H9 (cell line): ENCODE measurements around the gene EIF1AD. TPM values are rescaled to one million over a fixed set of nuclear protein-coding genes. Genes with fewer than 3 reads are reported as not detected.

ENCODE experiments used
- DNase-seq: peaks from one replicate; pipeline ENCODE4 v3.0.0-alpha.2; 2017
- H2AFZ ChIP-seq: one replicate; pipeline ENCODE4 v1.6.1; 2013; ENCODE audit warnings: mild to moderate bottlenecking, low read length, control low read depth, moderate library complexity
- H2AK5ac ChIP-seq: 2 replicates; pipeline ENCODE4 v1.6.1; 2013; ENCODE audit warnings: low read length, control low read depth, mixed read lengths; ENCODE audit not compliant: insufficient read length
- H2BK120ac ChIP-seq: one replicate; pipeline ENCODE4 v1.6.1; 2013; ENCODE audit warnings: low read depth, mild to moderate bottlenecking, low read length, control low read depth, inconsistent platforms; ENCODE audit not compliant: poor library complexity, severe bottlenecking
- H2BK12ac ChIP-seq: 2 replicates; pipeline ENCODE4 v1.6.1; 2013; ENCODE audit warnings: low read length, control low read depth, mixed read lengths, low read depth; ENCODE audit not compliant: insufficient read length
- H2BK15ac ChIP-seq: 2 replicates; pipeline ENCODE4 v1.6.1; 2013; ENCODE audit warnings: low read depth, low read length, control low read depth
- H2BK20ac ChIP-seq: one replicate; pipeline ENCODE4 v1.6.1; 2013; ENCODE audit warnings: low read depth, mild to moderate bottlenecking, low read length, control low read depth, inconsistent platforms; ENCODE audit not compliant: poor library complexity, severe bottlenecking
- H2BK5ac ChIP-seq: 2 replicates; pipeline ENCODE4 v1.6.1; 2013; ENCODE audit warnings: low read length, control low read depth, mixed read lengths; ENCODE audit not compliant: insufficient read length
- H3K14ac ChIP-seq: 2 replicates; pipeline ENCODE4 v1.6.1; 2013; ENCODE audit warnings: low read length, control low read depth; ENCODE audit not compliant: insufficient read depth
- H3K18ac ChIP-seq: 2 replicates; pipeline ENCODE4 v1.6.1; 2013; ENCODE audit warnings: low read depth, mild to moderate bottlenecking, mixed read lengths, low read length, control low read depth; ENCODE audit not compliant: insufficient read length
- H3K23ac ChIP-seq: 2 replicates; pipeline ENCODE4 v1.6.1; 2013; ENCODE audit warnings: low read length, control low read depth, mixed read lengths, low read depth; ENCODE audit not compliant: insufficient read length
- H3K23me2 ChIP-seq: 2 replicates; pipeline ENCODE4 v1.6.1; 2013; ENCODE audit warnings: low read depth, mild to moderate bottlenecking, mixed read lengths, low read length, control low read depth; ENCODE audit not compliant: insufficient read length, poor library complexity, severe bottlenecking
- H3K27ac ChIP-seq: 2 replicates; pipeline ENCODE4 v1.5.1; 2013; ENCODE audit warnings: low read length, control low read depth, mixed read lengths, low read depth; ENCODE audit not compliant: insufficient read length
- H3K27me3 ChIP-seq: 2 replicates; pipeline ENCODE4 v1.6.1; 2013; ENCODE audit warnings: low read length, control low read depth, inconsistent platforms; ENCODE audit not compliant: insufficient read depth
- H3K4ac ChIP-seq: 2 replicates; pipeline ENCODE4 v1.6.1; 2013; ENCODE audit warnings: low read depth, mild to moderate bottlenecking, control low read depth, inconsistent platforms, low read length, moderate library complexity
- H3K4me1 ChIP-seq: 2 replicates; pipeline ENCODE4 v1.6.1; 2013; ENCODE audit warnings: low read length, control low read depth, inconsistent platforms; ENCODE audit not compliant: insufficient read depth
- H3K4me2 ChIP-seq: 2 replicates; pipeline ENCODE4 v1.6.1; 2013; ENCODE audit warnings: low read length, control low read depth, mixed read lengths; ENCODE audit not compliant: insufficient read length, insufficient read depth
- H3K56ac ChIP-seq: 2 replicates; pipeline ENCODE4 v1.6.1; 2013; ENCODE audit warnings: low read depth, mild to moderate bottlenecking, mixed read lengths, low read length, control low read depth; ENCODE audit not compliant: insufficient read length
- H3K79me1 ChIP-seq: 2 replicates; pipeline ENCODE4 v1.6.1; 2013; ENCODE audit warnings: low read depth, mild to moderate bottlenecking, moderate library complexity, low read length, control low read depth, inconsistent platforms; ENCODE audit not compliant: insufficient read depth, poor library complexity, severe bottlenecking
- H3K79me2 ChIP-seq: 2 replicates; pipeline ENCODE4 v1.6.1; 2013; ENCODE audit warnings: low read length, control low read depth, inconsistent platforms; ENCODE audit not compliant: insufficient read depth
- H3K9ac ChIP-seq: 2 replicates; pipeline ENCODE4 v1.6.1; 2013; ENCODE audit warnings: low read length, control low read depth, mixed read lengths; ENCODE audit not compliant: insufficient read length; ENCODE audit errors: extremely low read depth
- H3K9me3 ChIP-seq: one replicate; pipeline ENCODE4 v1.6.1; 2013; ENCODE audit warnings: low read depth, low read length, inconsistent platforms; ENCODE audit not compliant: control insufficient read depth
- H3T11ph ChIP-seq: one replicate; pipeline ENCODE4 v1.6.1; 2013; ENCODE audit warnings: mild to moderate bottlenecking, low read length, control low read depth, inconsistent platforms
- H4K20me1 ChIP-seq: one replicate; pipeline ENCODE4 v1.6.1; 2013; ENCODE audit not compliant: control insufficient read depth, insufficient read length, insufficient read depth
- H4K5ac ChIP-seq: 2 replicates; pipeline ENCODE4 v1.6.1; 2013; ENCODE audit warnings: low read depth, mild to moderate bottlenecking, mixed read lengths, low read length, control low read depth; ENCODE audit not compliant: insufficient read length
- H4K8ac ChIP-seq: replicated peaks from 2 replicates; pipeline ENCODE4 v1.6.1; 2013; ENCODE audit warnings: low read length, control low read depth, mixed read lengths, low read depth; ENCODE audit not compliant: insufficient read length
- H4K91ac ChIP-seq: 2 replicates; pipeline ENCODE4 v1.6.1; 2013; ENCODE audit warnings: low read depth, mild to moderate bottlenecking, moderate library complexity, mixed read lengths, low read length, control low read depth; ENCODE audit not compliant: insufficient read length
- H3K27ac Mint-ChIP-seq, 3 experiments: 2 replicates in 2 of 3; 3 replicates in 1 of 3; pipeline ENCODE4 v1.8.0; 2020 to 2021; ENCODE audit warnings: mixed read lengths in 3 of 3, mild to moderate bottlenecking in 1 of 3, moderate library complexity in 1 of 3
- H3K27me3 Mint-ChIP-seq: 2 replicates; pipeline ENCODE4 v1.8.0; 2021; ENCODE audit warnings: low read depth, mild to moderate bottlenecking, moderate library complexity, mixed read lengths
- H3K36me3 Mint-ChIP-seq, 3 experiments: 2 replicates in 2 of 3; 3 replicates in 1 of 3; pipeline ENCODE4 v1.8.0; 2020 to 2021; ENCODE audit warnings: low read depth in 3 of 3, mixed read lengths in 3 of 3; ENCODE audit not compliant: insufficient read depth in 1 of 3
- H3K4me1 Mint-ChIP-seq, 2 experiments: 2 replicates each; pipeline ENCODE4 v1.8.0; 2020; ENCODE audit warnings: mixed read lengths in 2 of 2
- H3K4me3 Mint-ChIP-seq, 2 experiments: 2 replicates in 1 of 2; 3 replicates in 1 of 2; pipeline ENCODE4 v1.8.0; 2020 to 2021; ENCODE audit warnings: mild to moderate bottlenecking in 2 of 2, mixed read lengths in 2 of 2, moderate library complexity in 1 of 2
- H3K9me3 Mint-ChIP-seq, 2 experiments: 2 replicates in 1 of 2; 3 replicates in 1 of 2; pipeline ENCODE4 v1.8.0; 2020; ENCODE audit warnings: mild to moderate bottlenecking in 2 of 2, mixed read lengths in 2 of 2, moderate library complexity in 1 of 2
- CTCF ChIP-seq: fragments of 200-600 bp; sonication (generic); conservative IDR thresholded peaks from 3 replicates; pipeline ENCODE4 v1.8.0; 2021; ENCODE audit warnings: antibody characterized with exemption, mild to moderate bottlenecking
- WGBS: extraction: QIAGEN DNeasy Blood & Tissue Kit; methylation state at CpG from one replicate; pipeline ENCODE4 v1.1.7; 2013; ENCODE audit warnings: missing lambda C conversion rate, low lambda C conversion rate, mixed read lengths; ENCODE audit not compliant: insufficient read length; ENCODE audit errors: extremely low coverage; 5-methylcytosine and 5-hydroxymethylcytosine counted together
- total RNA-seq: library from RNA; stranded (reverse); gene quantifications from 2 replicates; pipeline ENCODE4 v1.2.1, GENCODE V29; 2021

Gene EIF1AD
- total RNA-seq, 1 experiment from 2014 or later, result 46.7 TPM

GRCh38 chr11:65973439-65974110 lies 28.4 kb downstream of the EIF1AD start:
- no peak overlapping the region for H3K18ac ChIP-seq
- no peaks in the 10 kb centered on the region for H3K4me1 ChIP-seq
- H3K9ac ChIP-seq, result no peak overlapping the region
- no peaks in the 10 kb centered on the region for H3K79me1 ChIP-seq
- no peak overlapping the region for H3K14ac ChIP-seq
- H3K23ac ChIP-seq, result no peak overlapping the region
- H3K27me3 ChIP-seq, result no peaks in the 10 kb centered on the region
- no peaks in the 10 kb centered on the region for H3K9me3 Mint-ChIP-seq
- H2AFZ ChIP-seq, result no peak overlapping the region
- no peak overlapping the region for H4K8ac ChIP-seq
- peaks cover 40 to 73% (median 64%) of the 10 kb centered on the region in 3 experiments for H3K36me3 Mint-ChIP-seq
- H3K27ac Mint-ChIP-seq, result no peak overlapping the region
- no CpG with 5 or more reads among the region's 13 CpGs for WGBS
- no peak overlapping the region for H3K27ac ChIP-seq
- no peaks in the 10 kb centered on the region for H3K27me3 Mint-ChIP-seq
- H2BK15ac ChIP-seq, result no peak overlapping the region
- no peak overlapping the region for H2BK120ac ChIP-seq
- H2BK5ac ChIP-seq, result no peak overlapping the region
- no peak overlapping the region for H2BK20ac ChIP-seq
- no peak overlapping the region for H2BK12ac ChIP-seq
- H4K20me1 ChIP-seq, result no peaks in the 10 kb centered on the region
- H3K23me2 ChIP-seq, result no peaks in the 10 kb centered on the region
- no peak for TF ChIP-seq CTCF
- H3K4ac ChIP-seq, result no peak overlapping the region
- H3T11ph ChIP-seq, result no peak overlapping the region
- no peaks in the 10 kb centered on the region for H3K79me2 ChIP-seq
- H3K4me3 Mint-ChIP-seq, result no peak overlapping the region; a peak in 1 of 5 replicates
- H4K5ac ChIP-seq, result no peak overlapping the region
- no peaks in the 10 kb centered on the region for H3K9me3 ChIP-seq
- no peak overlapping the region for H2AK5ac ChIP-seq
- H4K91ac ChIP-seq, result no peak overlapping the region
- no peak for DNase-seq
- no peak overlapping the region for H3K4me2 ChIP-seq
- peaks cover 5 to 6% of the 10 kb centered on the region in 2 experiments for H3K4me1 Mint-ChIP-seq
- no peak overlapping the region for H3K56ac ChIP-seq
